Non-pigmented ciliary epithelial cell (primary cell): Measurements from ENCODE around the gene DNAJC30.
"Not testable (repeated sequence)": the region's sequence is repeated elsewhere in the genome, so short reads cannot be mapped to it uniquely, and the experiment has no call there.

ENCODE experiments used
- DNase-seq: peaks from one replicate; pipeline ENCODE4 v3.0.0-alpha.2; 2010; ENCODE audit warnings: low read depth

Gene DNAJC30

DNA sequence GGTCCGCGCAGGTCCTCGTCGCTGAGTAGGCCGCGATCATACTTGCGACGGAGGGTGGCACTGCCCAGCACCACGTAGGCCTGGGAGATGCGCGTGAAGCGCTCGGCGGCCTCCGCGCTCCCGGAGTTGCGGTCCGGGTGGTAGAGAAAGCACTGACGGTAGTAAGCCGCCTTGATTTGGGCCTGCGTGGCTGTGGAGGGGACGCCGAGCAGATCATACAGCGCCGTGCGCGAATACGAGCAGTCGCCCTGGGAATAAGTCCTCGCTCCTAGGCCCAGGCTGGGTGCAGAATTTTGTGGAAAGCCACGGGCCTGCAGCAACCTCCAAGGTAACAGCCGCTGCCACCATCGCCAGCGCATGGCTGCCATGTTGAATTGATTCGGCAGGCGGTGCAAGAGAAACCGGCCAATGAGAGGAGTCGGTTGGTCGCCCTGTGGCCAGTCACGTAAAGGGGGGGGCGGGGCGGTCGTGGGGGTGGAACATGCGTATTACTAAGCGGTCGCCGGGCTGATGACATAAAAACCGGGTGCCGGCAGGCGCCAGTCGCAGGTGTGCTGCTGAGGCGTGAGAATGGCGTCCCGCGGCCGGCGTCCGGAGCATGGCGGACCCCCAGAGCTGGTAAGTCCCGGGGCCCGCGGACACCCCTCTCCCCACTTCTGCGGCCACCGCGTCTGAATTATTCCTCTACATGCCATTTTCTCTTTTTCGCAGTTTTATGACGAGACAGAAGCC is at the start of gene DNAJC30, which contains the start of gene BUD23:
DNAJC30 (minus strand) TSS at position 398 of the 732 bp plus-strand sequence; CDS start at position 368, 30 bp downstream.
BUD23 (plus strand) TSS at position 542 of the 732 bp plus-strand sequence; CDS start at position 571, 29 bp downstream.
- peak; percentile 71 for DNase-seq

DNA sequence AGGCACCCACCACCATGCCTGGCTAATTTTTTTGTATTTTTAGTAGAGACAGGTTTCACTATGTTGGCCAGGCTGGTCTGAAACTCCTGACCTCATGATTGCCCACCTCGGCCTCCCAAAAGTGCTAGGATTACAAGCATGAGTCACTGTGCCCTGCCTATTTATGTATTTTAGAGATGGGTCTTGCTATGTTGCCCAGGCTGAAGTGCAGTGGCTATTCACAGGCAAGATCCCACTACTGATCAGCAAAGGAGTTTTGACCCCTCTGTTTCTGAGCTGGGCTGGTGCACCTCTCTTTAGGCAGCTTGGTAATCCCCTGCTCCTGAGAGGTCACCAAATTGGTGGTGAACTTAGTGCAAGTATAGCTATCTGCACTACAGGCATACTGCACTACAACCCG is 49.1 kb upstream of the DNAJC30 start:
- DNase-seq = no peak

DNA sequence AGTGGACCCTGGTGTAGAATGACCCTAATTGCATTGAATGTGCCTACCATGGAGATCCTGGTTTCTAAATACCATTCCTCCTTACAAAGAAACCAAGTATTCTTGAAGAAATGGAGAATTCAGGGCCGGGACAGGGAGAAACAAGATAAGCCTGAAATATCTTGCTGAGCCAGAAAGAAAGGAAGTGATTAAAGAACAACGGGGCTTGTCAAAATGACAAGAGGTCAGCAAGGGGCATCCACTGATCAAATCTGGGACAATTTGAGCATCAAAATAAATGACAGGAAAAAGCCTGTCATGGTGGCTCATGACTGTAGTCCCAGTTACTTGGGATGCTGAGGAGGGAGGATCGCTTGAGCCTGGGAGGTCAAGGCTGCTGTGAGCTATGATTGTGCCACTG is 47.2 kb upstream of the DNAJC30 start:
- no peak for DNase-seq

DNA sequence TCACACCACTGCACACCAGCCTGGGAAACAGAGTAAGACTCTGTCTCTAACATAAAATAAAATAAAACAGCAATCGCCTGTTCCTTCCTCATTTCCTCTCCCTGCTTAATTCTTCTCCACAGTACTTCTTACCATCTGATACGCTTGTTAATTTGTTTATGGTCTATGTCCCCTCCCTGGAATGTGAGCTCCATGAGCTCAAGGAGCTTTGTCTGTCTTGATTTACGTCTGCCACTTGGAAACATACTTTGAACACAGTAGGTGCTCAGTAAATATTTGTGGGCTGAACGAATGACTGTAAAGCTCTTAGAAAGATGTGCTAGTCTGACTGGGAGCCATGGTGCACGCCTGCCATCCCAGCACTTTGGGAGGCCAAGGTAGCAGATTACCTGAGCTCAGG is 45.3 kb upstream of the DNAJC30 start:
- no peak for DNase-seq

DNA sequence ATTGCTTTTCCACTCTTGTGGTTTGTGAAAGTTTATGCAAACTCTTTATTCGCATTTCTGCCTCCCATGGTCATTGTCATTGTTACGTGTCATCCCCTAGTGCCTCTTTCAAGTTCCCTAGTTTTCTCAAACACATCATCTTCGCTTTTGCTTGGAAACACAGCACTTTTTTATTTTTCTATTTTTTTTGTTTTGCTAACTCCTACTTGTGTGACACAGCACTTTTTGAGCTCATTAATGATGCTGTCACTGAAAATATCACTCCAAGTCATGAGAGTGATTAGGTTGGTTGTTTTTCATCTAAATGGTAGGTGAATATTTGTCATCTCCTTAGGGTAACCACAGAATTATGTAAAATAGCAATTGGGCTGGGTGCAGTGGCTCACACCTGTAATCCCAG is 44.7 kb upstream of the DNAJC30 start:
- no peak for DNase-seq

DNA sequence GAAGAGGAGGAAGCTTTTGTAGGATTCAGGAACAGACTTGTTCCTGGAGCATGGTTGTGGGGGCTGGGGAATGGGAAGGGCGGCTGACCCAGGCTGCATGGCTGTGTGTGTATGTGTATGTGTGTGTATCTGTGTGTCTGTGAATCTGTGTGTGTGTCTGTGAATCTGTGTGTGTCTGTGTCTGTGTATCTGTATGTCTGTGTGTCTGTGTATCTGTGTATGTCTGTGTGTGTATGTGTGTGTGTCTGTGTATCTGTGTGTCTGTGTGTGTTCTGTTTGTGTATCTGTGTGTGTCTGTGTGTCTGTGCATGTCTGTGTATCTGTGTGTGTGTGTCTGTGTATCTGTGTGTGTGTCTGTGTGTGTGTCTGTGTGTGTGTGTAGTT is 42.8 kb upstream of the DNAJC30 start:
- no peak for DNase-seq

DNA sequence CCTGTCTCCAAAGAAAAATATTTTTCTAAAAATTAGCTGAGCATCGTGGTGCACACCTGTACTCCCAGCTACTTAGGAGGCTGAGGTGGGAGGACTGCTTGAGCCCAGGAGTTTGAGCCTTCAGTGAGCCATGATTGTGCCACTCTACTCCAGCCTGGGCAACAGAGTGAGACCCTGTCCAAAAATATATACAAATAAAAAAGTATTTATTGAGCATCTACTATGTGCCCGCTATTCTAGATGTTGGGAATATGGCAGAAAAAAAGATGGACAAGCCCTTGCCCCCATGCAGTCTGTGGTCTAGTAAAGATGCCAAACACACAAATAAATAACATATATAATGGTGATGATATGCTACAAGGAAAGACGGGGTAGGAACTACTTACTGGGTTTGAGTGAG is 40.6 kb upstream of the DNAJC30 start:
- DNase-seq = no peak

DNA sequence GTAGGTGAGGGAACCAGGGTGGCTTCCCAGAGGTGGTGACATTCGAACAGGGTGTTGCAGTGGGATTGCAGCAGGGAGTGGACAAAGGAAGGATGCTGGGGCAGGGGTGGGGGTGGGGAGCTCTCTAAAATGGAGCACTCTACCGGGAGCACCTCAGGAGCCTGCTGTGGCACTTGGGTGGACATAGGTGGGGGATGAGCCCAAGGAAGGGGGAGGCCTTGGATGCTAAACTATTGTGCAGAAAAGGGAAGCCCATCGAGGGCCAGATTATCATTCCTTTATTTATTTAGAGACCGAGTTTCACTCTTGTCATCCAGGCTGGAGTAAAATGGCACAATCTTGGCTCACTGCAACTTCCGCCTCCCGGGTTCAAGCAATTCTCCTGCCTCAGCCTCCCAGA is 39.5 kb upstream of the DNAJC30 start:
- DNase-seq = no peak

DNA sequence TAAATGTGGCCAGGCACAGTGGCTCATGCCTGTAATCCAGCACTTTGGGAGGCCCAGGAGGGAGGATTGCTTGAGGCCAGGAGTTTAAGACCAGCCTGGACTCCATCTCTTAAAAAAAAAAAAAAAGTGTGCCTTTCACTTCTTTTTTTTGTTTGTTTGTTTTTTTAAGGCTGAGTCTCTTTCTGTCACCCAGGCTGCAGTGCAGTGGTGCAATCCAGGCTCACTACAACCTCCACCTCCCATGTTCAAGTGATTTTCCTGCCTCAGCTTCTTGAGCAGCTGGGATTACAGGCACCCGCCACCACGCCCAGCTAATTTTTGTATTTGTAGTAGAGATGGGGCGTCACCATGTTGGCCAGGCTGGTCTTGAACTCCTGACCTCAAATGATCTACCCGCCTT is 38.9 kb upstream of the DNAJC30 start:
- DNase-seq = not testable (repeated sequence)

DNA sequence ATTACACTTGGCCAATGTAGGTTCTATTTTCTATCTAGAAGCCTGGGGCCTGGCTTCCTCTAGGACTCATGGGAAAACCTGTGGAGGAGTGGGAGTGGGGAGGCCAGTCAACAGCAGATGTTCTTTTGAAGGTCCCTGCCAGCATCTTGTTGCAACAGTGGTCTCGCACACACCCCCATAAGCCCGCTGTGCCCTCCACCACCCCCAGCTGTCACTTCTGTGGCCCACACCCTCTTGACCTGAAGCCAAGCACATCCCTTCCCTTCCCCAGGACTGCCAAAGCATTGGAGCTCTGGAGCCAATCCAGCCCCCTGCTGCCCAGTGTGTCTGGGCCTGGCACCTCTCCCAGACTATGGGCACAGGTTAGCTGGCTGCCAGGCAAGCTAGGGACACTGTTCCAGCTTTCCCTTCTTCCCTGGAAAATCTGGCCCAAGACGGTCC is 38.1 kb upstream of the DNAJC30 start:
- no peak for DNase-seq

DNA sequence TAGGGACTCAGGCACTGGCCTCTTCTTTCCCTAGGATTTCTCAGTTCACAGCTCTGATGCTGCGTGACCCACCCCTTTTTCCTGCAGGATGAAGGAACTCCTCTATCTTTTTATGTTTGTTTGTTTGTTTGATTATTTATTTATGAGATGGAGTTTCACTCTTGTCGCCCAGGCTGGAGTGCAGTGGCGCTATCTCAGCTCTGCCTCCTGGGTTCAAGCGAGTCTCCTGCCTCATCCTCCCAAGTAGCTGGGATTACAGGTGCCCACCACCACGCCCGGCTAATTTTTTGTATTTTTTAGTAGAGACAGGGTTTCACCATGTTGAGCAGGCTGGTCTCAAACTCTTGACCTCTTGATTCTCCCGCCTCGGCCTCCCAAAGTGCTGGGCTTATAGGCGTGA is 37.2 kb upstream of the DNAJC30 start:
- DNase-seq = not testable (repeated sequence)

DNA sequence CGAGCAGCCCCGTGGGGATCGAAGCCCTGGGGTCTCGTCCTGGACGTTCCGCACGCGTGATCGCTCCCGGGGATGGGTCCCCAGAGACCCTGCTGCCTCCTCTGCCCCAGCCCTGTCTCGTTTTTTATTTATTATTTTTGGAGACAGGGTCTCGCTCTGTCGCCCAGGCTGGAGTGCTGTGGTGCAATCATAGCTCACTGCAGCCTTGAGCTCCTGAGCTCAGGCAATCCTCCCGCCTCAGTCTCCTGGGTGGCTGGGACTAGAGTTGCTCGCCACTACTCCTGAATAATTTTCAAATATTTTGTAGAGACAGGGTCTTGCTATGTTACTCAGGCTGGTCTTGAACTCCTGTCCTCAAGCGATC is 36.5 kb upstream of the DNAJC30 start:
- DNase-seq = no peak

DNA sequence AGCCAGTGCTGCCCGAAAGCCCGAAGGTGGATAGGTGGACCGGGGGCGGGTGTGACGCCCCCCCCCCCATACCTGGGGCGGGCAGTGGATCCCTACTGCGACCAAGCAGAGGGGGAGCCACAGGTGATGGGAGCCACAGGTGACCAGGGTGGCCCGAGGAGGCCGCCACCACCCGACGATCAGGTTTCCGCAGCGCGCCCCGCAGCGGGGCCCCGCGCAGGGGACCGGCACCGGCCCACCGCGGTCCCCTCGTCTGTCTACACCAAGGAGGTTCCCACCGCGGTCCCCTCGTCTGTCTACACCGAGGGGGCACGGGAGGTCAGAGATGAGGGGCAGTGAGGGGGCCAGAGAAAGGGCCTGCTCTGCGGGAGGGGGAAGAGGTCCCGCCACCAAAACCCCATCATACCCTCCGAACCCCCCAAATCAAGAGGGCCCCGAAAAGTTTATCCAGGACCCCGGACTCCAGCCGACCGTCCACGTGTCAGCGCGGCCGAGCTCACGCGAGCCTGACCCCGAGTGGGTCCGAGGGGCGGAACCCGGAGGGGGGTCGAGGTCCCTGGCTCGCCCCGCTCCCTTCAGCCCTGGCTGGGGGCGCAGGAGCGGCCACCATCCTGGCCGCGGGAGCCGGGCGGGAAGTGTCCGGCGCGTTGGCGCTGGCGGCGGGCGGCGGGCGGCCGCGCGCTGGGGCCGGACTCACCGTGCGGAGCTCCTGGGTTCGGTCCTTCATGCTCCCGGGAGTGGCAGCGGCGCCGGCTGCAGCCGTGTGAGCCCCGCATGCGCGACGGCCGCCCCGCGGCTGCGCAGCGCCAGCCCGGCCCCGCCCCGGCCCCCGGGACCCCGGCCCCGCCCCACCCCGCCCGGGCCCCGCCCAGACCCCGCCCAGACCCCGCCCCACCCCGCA is 35.9 kb upstream of the DNAJC30 start, which contains the start of gene STX1A:
STX1A (minus strand) TSS at position 765 of the 901 bp plus-strand sequence; CDS start at position 727, 38 bp downstream.
- no peak for DNase-seq

DNA sequence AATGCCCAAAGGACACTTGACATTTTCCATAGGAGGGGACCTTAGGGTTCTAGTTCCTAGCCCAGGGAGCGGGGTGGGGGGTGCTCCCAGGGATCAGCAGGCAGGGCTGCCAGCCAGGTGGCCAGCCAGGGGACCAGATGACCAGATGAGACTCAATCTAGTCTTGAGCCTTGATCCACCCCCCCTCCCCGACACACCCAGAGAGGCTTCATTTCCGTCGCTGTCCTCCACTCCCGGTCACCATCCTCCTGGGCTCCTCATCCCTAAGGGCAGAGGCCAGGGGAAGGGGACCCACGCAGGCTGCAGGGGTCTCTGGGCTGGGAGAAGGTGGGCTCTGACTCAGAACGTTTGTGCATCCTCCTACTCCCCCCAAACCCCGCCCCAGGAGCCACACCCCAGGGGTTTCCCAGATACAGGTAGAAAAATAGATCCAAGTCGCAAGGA is 35.2 kb upstream of the DNAJC30 start:
- no peak for DNase-seq

DNA sequence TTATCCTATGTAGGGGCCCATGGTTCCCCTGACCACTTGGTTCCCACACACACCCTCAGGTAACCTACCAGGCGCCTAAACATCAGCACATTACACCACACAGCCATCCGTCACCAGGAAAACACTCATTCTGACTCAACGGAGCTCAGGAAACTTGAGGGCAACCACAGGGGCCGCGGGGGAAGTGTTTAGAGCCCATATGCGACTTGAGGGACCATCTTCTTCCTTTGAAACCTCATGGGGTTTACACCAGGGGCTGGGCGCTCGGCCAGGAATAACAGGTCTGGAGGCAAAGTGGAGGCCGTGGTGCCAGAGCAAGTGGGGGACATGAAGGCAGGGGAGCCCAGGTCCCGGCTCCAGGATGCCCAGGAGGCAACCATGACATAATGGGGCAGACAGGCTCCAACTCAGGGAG is 34.7 kb upstream of the DNAJC30 start:
- peak; percentile 78 for DNase-seq

DNA sequence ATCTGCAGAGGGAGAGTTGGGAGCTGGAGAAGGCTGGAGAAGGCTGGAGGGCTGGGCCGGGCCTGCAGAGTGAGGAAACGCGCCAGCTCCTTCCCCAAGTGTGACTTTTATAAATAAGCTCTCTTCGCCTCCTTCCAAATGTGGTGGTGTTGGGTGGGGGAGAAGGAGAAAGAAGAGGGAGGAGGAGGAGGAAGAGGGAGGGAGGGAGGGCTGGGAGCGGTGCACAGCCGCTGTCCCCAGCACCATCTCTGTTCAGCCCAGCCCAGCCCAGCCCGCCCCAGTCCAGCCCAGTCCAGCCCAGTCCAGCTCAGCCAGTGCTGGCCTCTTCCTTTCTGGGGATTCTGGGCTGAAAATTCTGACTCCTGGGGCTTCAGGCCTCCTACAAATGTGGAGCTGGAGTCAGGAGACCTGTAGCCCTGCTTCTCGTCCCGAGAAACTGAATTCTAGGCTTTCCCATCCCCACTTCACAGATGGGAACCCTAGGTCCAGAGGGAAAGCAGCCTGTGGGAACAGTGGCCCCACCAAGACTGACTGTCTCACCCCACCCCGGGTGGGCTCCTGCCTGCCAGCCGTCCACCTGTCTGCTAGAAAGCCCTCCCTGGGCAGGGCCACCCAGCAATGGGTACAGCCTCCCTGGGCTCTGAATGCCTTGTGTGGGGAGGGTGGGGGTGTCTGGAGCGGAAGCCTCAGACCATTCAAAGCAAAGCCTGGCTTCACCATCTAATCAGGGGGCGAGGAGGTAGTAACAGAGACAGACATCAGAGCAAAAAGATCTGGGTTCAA is 34.0 kb upstream of the DNAJC30 start:
- DNase-seq = no peak

DNA sequence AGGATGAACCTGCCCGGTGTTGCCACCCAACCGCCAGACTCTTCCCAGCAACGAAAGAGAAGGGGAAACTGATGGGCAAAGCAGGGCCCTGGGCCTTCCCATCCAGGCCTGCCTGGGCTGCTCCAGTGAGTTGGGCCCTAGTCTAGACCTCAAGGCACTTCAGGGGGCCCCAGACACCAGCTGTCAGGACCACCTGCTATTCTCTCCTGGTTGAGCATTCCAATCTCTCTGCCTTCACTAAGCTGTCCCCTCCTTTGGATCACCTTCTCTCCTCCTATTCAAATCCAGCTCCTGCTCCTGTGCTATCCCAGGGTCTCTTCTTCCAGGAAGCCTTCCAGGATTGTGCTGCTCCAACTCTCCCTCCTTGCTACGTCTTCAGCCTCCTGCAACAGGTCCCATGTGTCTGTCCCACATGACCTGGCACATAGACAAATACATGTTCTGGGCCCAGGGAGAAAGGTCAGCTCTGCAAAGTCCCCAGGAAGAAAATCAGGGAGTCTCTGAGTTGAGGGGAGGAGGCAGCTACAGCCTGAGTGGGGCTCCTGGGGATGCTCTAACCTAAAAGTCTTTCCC is 33.2 kb upstream of the DNAJC30 start:
- DNase-seq = no peak

DNA sequence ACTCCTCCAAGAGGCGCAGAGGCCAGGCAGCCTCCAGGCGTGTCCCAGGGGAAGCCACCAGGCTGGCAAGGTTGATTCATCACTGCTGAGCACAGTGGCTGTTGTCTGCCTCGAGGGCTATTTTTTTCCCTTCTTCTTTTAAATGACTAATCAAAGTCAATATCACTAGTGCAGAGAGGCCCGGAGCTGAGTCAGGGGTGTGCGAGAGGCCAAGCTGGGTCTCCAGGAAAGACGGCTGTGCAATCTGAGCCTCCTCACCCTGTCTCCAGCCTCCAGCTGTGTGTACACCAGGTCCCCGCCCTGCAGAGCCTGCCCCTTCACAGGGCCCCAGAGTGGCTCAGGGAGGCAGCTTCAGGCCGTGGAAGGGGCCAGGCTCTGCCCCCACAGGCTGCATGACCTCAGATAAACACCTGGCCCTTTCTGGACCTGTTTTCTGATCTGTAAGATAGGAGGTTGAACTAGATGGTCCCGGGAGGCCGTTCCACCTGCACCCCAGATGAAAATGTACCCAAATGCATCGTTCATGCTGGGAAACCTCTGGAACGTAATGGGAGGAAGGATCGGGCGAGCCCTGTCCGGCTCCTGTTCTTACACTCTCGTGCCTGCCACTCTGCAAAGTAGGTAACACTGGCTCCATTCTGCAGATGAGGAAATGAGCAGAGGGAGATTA is 32.5 kb upstream of the DNAJC30 start:
- peak; percentile 89 for DNase-seq

DNA sequence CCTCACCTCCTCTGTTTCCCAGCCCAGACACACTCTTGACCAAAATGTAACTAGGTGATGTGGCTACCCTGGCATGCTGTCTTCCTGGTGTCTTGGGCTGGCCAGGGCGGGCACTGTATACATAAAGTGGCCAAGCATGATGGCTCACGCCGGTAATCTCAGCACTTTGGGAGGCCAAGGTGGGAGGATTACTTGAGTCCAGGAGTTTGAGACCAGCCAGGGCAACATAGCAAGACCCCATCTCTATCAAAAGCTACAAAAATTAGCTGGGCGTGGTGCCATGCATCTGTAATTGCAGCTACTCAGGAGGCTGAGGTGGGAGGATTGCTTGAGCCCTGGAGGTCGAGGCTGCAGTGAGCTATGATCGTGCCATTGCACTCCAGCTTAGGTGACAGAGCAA is 30.1 kb upstream of the DNAJC30 start:
- not testable (repeated sequence) for DNase-seq

DNA sequence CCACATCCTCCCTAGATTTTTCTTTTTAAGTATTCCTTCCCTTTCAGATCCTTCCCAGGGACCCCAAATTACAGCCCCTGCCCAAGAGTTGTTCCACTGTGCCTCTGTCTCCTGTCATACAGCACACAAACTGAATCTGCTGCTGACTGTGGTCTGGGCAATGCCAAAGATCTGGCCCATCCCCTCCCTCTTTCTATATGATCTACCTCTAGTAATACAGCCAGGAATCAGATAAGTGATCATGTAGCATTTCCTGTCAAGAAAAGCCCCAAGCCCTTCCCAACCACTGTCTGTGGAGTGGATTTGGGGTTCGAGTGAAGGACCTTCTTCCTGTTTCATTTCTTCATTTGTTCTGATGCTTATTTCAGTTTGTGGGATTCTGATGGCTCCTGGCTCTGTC is 29.5 kb upstream of the DNAJC30 start:
- no peak for DNase-seq

DNA sequence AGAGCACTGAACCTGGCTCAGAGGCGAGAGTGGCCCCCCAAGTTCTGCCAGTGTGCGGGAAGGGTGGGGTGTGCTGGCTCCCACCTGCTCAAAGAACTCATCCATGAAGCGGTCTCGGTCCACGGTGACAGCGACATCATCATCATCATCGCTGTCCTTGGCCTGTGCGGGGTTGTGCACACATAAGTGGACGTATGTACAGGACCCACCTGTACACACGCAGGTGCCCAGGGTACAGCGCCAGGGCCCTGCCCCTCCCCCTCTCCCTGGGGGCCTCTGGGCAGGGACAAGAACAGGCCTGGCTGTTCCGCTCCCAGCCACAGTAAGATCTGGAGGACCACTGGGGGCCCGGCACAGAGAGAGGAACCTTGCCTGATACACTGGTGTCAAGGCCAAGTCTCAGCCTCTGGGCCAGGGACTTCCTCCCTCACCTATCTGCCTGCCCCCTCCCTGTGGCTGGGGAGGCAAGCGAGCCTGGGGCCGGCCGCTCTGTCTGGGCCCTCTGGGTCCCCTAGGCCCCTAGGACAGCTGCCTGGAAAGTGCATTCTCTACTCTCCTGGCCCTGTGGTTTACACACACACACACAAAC is 25.8 kb upstream of the DNAJC30 start:
- DNase-seq = no peak
